ENCODE measurements around the gene ATXN7.

DNA sequence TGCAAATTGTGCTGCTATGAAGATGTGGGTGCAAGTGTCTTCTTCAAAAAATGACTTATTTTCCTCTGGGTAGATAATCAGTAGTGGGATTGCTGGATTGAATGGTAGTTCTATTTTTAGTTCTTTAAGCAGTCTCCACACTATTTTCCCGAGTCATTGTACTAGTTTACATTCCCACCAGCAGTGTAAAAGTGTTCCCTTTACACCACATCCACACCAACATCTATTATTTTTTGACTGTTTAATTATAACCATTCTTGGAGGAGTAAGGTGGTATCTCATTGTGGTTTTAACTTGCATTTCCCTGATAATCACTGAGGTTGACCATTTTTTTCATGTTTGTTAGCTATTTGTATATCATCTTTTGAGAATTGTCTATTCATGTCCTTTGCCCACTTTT is 179.3 kb downstream of the ATXN7 start:
- TF ChIP-seq REST (IDR thresholded peaks at IDR 0.05; ENCODE audit: insufficient read depth in 1 of 2, low read depth in 2 of 2, low read length in 2 of 2) (no peak), SIN3A (IDR thresholded peaks at IDR 0.05; ENCODE audit: borderline replicate concordance, insufficient read depth, low read length) (no peak), POLR2AphosphoS5 (IDR thresholded peaks at IDR 0.05; ENCODE audit: low read depth, low read length) (no peak)

All from PFSK-1 (cell line).